Liver (tissue), 9 donors: ENCODE results near the gene SMC2. TPM values are rescaled to one million over a fixed set of nuclear protein-coding genes. Genes with fewer than 3 reads are reported as not detected.

Experiments used
- DNase-seq: peaks from one replicate; pipeline ENCODE4 v3.0.0-alpha.2; 2017; ENCODE audit warnings: low spot score
- H3K27ac ChIP-seq, 2 donors: one replicate each; pipeline ENCODE4 v1.7.0; 2013; ENCODE audit warnings: inconsistent platforms in 2 of 2, low read length in 2 of 2, control low read depth in 1 of 2, low read depth in 1 of 2, mild to moderate bottlenecking in 1 of 2
- H3K27me3 ChIP-seq, 4 donors: one replicate each; pipeline versions ENCODE4 v1.6.1 to v1.7.0; 2013; ENCODE audit warnings: low read length in 3 of 4, inconsistent platforms in 1 of 4, mild to moderate bottlenecking in 1 of 4, moderate library complexity in 1 of 4; ENCODE audit not compliant: control insufficient read depth in 4 of 4, insufficient read depth in 4 of 4
- H3K36me3 ChIP-seq, 4 donors: one replicate each; pipeline versions ENCODE4 v1.6.1 to v1.7.0; 2013; ENCODE audit warnings: low read length in 3 of 4, mild to moderate bottlenecking in 3 of 4, low read depth in 1 of 4, moderate library complexity in 1 of 4; ENCODE audit not compliant: control insufficient read depth in 4 of 4, insufficient read depth in 3 of 4
- H3K4me1 ChIP-seq, 4 donors: one replicate each; pipeline versions ENCODE4 v1.6.1 to v1.7.0; 2013; ENCODE audit warnings: low read length in 3 of 4, mild to moderate bottlenecking in 3 of 4, moderate library complexity in 1 of 4; ENCODE audit not compliant: control insufficient read depth in 4 of 4, insufficient read depth in 4 of 4
- H3K4me3 ChIP-seq, 3 donors: one replicate each; pipeline versions ENCODE4 v1.6.1 to v1.7.0; 2013; ENCODE audit warnings: low read length in 3 of 3, control low read depth in 1 of 3, low read depth in 1 of 3, mild to moderate bottlenecking in 1 of 3
- H3K9ac ChIP-seq, 2 donors: one replicate each; pipeline ENCODE4 v1.7.0; 2013; ENCODE audit warnings: low read length in 2 of 2, mild to moderate bottlenecking in 2 of 2, moderate library complexity in 2 of 2, control low read depth in 1 of 2, low read depth in 1 of 2
- H3K9me3 ChIP-seq, 4 donors: one replicate each; pipeline versions ENCODE4 v1.6.1 to v1.7.0; 2013; ENCODE audit warnings: low read length in 3 of 4; ENCODE audit not compliant: control insufficient read depth in 4 of 4
- EGR1 ChIP-seq, 2 donors: IDR thresholded peaks; 2 replicates each; pipeline ENCODE4 v1.6.1; 2016 to 2018; ENCODE audit warnings: antibody characterized with exemption in 2 of 2, low read depth in 2 of 2
- FOXA1 ChIP-seq: IDR thresholded peaks from 2 replicates; pipeline ENCODE4 v1.6.1; 2016; ENCODE audit warnings: antibody characterized with exemption
- GABPA ChIP-seq, 2 donors: IDR thresholded peaks in 1 of 2; conservative IDR thresholded peaks in 1 of 2; 2 replicates each; pipeline ENCODE4 v1.6.1; 2016; ENCODE audit warnings: antibody characterized with exemption in 2 of 2, mild to moderate bottlenecking in 1 of 2, moderate library complexity in 1 of 2
- HNF4A ChIP-seq, 2 donors: conservative IDR thresholded peaks; 2 replicates each; pipeline ENCODE4 v1.6.1; 2016; ENCODE audit warnings: antibody characterized with exemption in 2 of 2, mild to moderate bottlenecking in 2 of 2
- HNF4G ChIP-seq: IDR thresholded peaks from 2 replicates; pipeline ENCODE4 v1.6.1; 2016; ENCODE audit warnings: antibody characterized with exemption
- MAX ChIP-seq: IDR thresholded peaks from 2 replicates; pipeline ENCODE4 v1.6.1; 2016; ENCODE audit warnings: antibody characterized with exemption
- RAD21 ChIP-seq, 2 donors: IDR thresholded peaks; 2 replicates each; pipeline ENCODE4 v1.6.1; 2016; ENCODE audit warnings: antibody characterized with exemption in 2 of 2, mild to moderate bottlenecking in 2 of 2
- REST ChIP-seq: IDR thresholded peaks from 2 replicates; pipeline ENCODE4 v1.6.1; 2016; ENCODE audit warnings: antibody characterized with exemption, mild to moderate bottlenecking
- SP1 ChIP-seq: IDR thresholded peaks from 2 replicates; pipeline ENCODE4 v1.6.1; 2018; ENCODE audit warnings: antibody characterized with exemption, mild to moderate bottlenecking
- TAF1 ChIP-seq: conservative IDR thresholded peaks from 2 replicates; pipeline ENCODE4 v1.6.1; 2016; ENCODE audit warnings: antibody characterized with exemption, mild to moderate bottlenecking
- YY1 ChIP-seq: IDR thresholded peaks from 2 replicates; pipeline ENCODE4 v1.6.1; 2016; ENCODE audit warnings: antibody characterized with exemption, mild to moderate bottlenecking
- ZBTB33 ChIP-seq: IDR thresholded peaks from 2 replicates; pipeline ENCODE4 v1.6.1; 2016; ENCODE audit warnings: antibody characterized with exemption
- WGBS: extraction: QIAGEN DNeasy Blood & Tissue Kit; methylation state at CpG from one replicate; pipeline ENCODE4 v1.1.7; 2013; 5-methylcytosine and 5-hydroxymethylcytosine counted together
- polyA plus RNA-seq, 2 donors: library from polyadenylated mRNA; stranded (reverse) in 1 of 2; unstranded in 1 of 2; fragments of 200-250 nt in 1 of 2; fragments of >200 nt in 1 of 2; fragmentation: Nextera tagmentation in 1 of 2; extraction: Ambion mirVana in 1 of 2; gene quantifications; one replicate each; pipeline versions ENCODE4 v1.2.1 to v1.2.3, GENCODE V29; 2013 to 2015
- total RNA-seq, 2 donors: library from RNA; depleted of rRNA; stranded (reverse); fragments of >200 nt; gene quantifications; one replicate each; pipeline ENCODE4 v1.2.3, GENCODE V29; 2014
- donor health status: healthy.
- donor health status: healthy.
- donor health status: healthy.
- donor health status: healthy.
- donor health status: healthy.

SMC2 gene
- total RNA-seq (10 to 100 TPM in 1 of 2 donors, 1 to 10 TPM in 1; 3.8 to 26.3 TPM), polyA plus RNA-seq (1 to 10 TPM; 2.1 to 4.7 TPM)

- TF ChIP-seq RAD21 (IDR thresholded peaks at IDR 0.05), result peak in 1 of 2 donors; percentile 20
- peak; percentile 91 for TF ChIP-seq TAF1
- peak; percentile 91 for TF ChIP-seq YY1
- TF ChIP-seq SP1, result peak; percentile 58
- TF ChIP-seq HNF4A (conservative IDR thresholded peaks at IDR 0.05), result peak; percentile 23 to 34
- peak; percentile 37 for TF ChIP-seq ZBTB33
- TF ChIP-seq FOXA1, result no peak
- TF ChIP-seq REST, result peak; percentile 83
- TF ChIP-seq GABPA (IDR thresholded peaks at IDR 0.05 in 1 of 2, conservative IDR thresholded peaks at IDR 0.05 in 1 of 2), result peak; percentile 32 to 74
- TF ChIP-seq MAX, result no peak
- Histone ChIP-seq H3K27me3 (no peaks in the 10 kb centered on the region), H3K9ac (peak within 1 kb of the TSS; percentile 91 to 96), H3K9me3 (no peaks in the 10 kb centered on the region), H3K27ac (peak within 1 kb of the TSS; percentile 92 to 96), H3K36me3 (no peaks in the 10 kb centered on the region), H3K4me3 (peak within 1 kb of the TSS; percentile 87 to 96 (median 90)), H3K4me1 (peaks cover 7 to 23% (median 19%) of the 10 kb centered on the region in 4 donors)
- DNase-seq, result peak; percentile 96
- under 1% methylated on average over 58 of the region's 58 CpGs for WGBS
Observed at GRCh38 chr9:104093647-104094533, at the start of gene SMC2. Gene SMC2 (plus strand): TSS chr9:104094309. CDS start chr9:104095385, 1,076 bp downstream.

GRCh38 chr9:104068546-104068945, 25.6 kb upstream of the SMC2 start:
- H3K27ac ChIP-seq, result no peak overlapping the region
- H3K4me3 ChIP-seq, result no peak overlapping the region
- no peak for TF ChIP-seq HNF4G
- TF ChIP-seq GABPA (IDR thresholded peaks at IDR 0.05 in 1 of 2, conservative IDR thresholded peaks at IDR 0.05 in 1 of 2), result no peak
- TF ChIP-seq ZBTB33, result no peak
- TF ChIP-seq EGR1 (IDR thresholded peaks at IDR 0.05; ENCODE audit: low read depth in 2 of 2), result no peak
- TF ChIP-seq REST, result no peak
- WGBS, result 83% methylated on average over 1 of the region's 1 CpG
- peaks cover 2 to 6% (median 6%) of the 10 kb centered on the region in 4 donors for H3K4me1 ChIP-seq
- no peaks in the 10 kb centered on the region for H3K36me3 ChIP-seq
- DNase-seq, result no peak
- no peaks in the 10 kb centered on the region for H3K27me3 ChIP-seq
- no peak overlapping the region for H3K9ac ChIP-seq
- no peaks in the 10 kb centered on the region for H3K9me3 ChIP-seq
